Measurements from ENCODE around the gene EVI5L. TPM values are rescaled to one million over a fixed set of nuclear protein-coding genes. Genes with fewer than 3 reads are reported as not detected.

The EVI5L gene
- total and polyA plus RNA-seq, 2 donors (not counting 3 experiments of a cell fraction or from before 2014, with no cell fraction given), result 11.9 to 13.5 TPM

- no peak for DNase-seq (ENCODE audit: low read depth, low spot score)
- intact Hi-C loops (cut with micrococcal nuclease), result loop anchor here (5.0 kb wide), 2 partner anchors 42 to 263 kb away; partner anchors contain the start of gene PRR36
- ChIA-PET POLR2A (interaction anchor here (0.5 kb wide), 1 partner anchor 201 kb away, joined by 5 read pairs; the partner anchor contains the start of genes PET100 and XAB2), CTCF (interaction anchor here (2.4 to 3.0 kb wide), 2 partner anchors 23 to 31 kb away, joined by 12 to 13 read pairs; no protein-coding TSS in a partner anchor)
- FAIRE-seq, result no peak
- dilution Hi-C loops (cut with MboI; ENCODE audit: extremely low pct_ligation_motif_present, low sequenced_read_pairs), result no loop called here
- no peaks in the 10 kb centered on the region for H3K79me2 ChIP-seq (ENCODE audit: control insufficient read depth, insufficient read depth, low read length)
- no peaks in the 10 kb centered on the region for H3K36me3 ChIP-seq (ENCODE audit: control insufficient read depth in 2 of 2, extremely low read depth in 1 of 2, insufficient read depth in 2 of 2, low read length in 2 of 2)
- no peak overlapping the region for H3K27ac ChIP-seq (ENCODE audit: insufficient read depth, low read depth, low read length)
- no peaks in the 10 kb centered on the region for H3K9me1 ChIP-seq (replicated peaks; ENCODE audit: control insufficient read depth, extremely low read depth, insufficient read depth, low read length)
- BruUV-seq (replicated peaks), result no TSS peak
- H4K20me1 ChIP-seq (replicated peaks; ENCODE audit: control insufficient read depth, extremely low read depth, insufficient read depth, low read length), result no peaks in the 10 kb centered on the region
- peak overlapping the region; percentile 30 to 89 (median 55) for H3K4me3 ChIP-seq (replicated peaks in 1 of 3; ENCODE audit: insufficient read depth in 1 of 3, low read depth in 1 of 3, low read length in 3 of 3)
- peaks cover 0 to 3% of the 10 kb centered on the region in 2 experiments for H3K27me3 ChIP-seq (ENCODE audit: control insufficient read depth in 2 of 2, insufficient read depth in 2 of 2, low read length in 2 of 2)
- no peaks in the 10 kb centered on the region for H3K9me3 ChIP-seq (replicated peaks; ENCODE audit: control insufficient read depth, insufficient read depth, low read length)
- TF ChIP-seq MAX (IDR thresholded peaks at IDR 0.05; ENCODE audit: insufficient read depth, insufficient read length) (no peak), EZH2 (IDR thresholded peaks at IDR 0.05; ENCODE audit: borderline replicate concordance, low read depth, low read length, severe bottlenecking) (no peak), CTCF (IDR thresholded peaks at IDR 0.05; ENCODE audit: extremely low read depth in 1 of 2, insufficient read depth in 1 of 2, low read depth in 1 of 2, low read length in 2 of 2) (no peak), POLR2AphosphoS5 (IDR thresholded peaks at IDR 0.05; ENCODE audit: insufficient read depth, low read depth, low read length) (no peak), MYC (IDR thresholded peaks at IDR 0.05; ENCODE audit: low read depth, low read length) (no peak)
- H2AFZ ChIP-seq (ENCODE audit: low read depth, low read length), result peak overlapping the region; percentile 22
- H3K9ac ChIP-seq (replicated peaks; ENCODE audit: extremely low read depth, insufficient read depth, low read length), result peak overlapping the region; percentile 43
- H3K4me1 ChIP-seq (ENCODE audit: control insufficient read depth, extremely low read depth, insufficient read depth, low read length), result peaks cover 11% of the 10 kb centered on the region
- no peak overlapping the region for H3K4me2 ChIP-seq (ENCODE audit: insufficient read depth, low read length)
These were observed 304 bp downstream of the EVI5L start for GRCh38 chr19:7830272-7830771.

Data from endothelial cell of umbilical vein (primary cell).